T-helper 2 cell treated with Interferon-gamma antibody and Interleukin-4, amounts not matched to agents 5 μg/mL and 100 μg/mL, for 36 hours (primary cell): ENCODE data around the gene PDE6B.

Experiments used
- DNase-seq: peaks from one replicate; pipeline ENCODE4 v3.0.0; 2021; ENCODE audit warnings: low spot score
- H3K27ac Mint-ChIP-seq: one replicate; pipeline ENCODE4 v1.8.0; 2021; ENCODE audit warnings: mild to moderate bottlenecking, mixed read lengths
- H3K27me3 Mint-ChIP-seq: one replicate; pipeline ENCODE4 v1.8.0; 2021; ENCODE audit warnings: low read depth, mixed read lengths
- H3K36me3 Mint-ChIP-seq: one replicate; pipeline ENCODE4 v1.8.0; 2021; ENCODE audit warnings: low read depth, mixed read lengths
- H3K4me1 Mint-ChIP-seq: one replicate; pipeline ENCODE4 v1.8.0; 2021; ENCODE audit warnings: low read depth, mixed read lengths
- H3K4me3 Mint-ChIP-seq: one replicate; pipeline ENCODE4 v1.8.0; 2022; ENCODE audit warnings: mild to moderate bottlenecking, moderate library complexity, mixed read lengths
- H3K9me3 Mint-ChIP-seq: one replicate; pipeline ENCODE4 v1.8.0; 2021; ENCODE audit warnings: mixed read lengths

Gene PDE6B

DNA sequence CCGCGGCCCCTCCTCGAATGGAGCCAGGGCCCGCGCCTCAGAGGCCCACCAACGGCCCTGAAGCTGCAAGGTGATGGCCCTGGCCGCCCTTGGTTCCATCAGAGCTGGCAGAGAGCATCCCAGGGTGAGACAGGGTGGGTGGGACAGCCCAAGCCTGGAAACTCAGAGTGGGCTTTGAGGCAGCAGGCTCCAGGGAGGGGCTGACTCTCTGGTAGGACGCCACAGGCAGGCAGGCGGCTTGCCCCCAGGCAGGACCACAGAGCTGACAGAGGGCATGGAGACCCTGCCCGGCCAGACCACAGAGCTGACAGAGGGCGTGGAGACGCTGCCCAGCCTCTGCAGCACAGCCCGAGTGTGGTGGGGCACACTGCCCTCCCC lies 53.7 kb downstream of the PDE6B start:
- Mint-ChIP-seq H3K36me3 (no peaks in the 10 kb centered on the region), H3K9me3 (no peaks in the 10 kb centered on the region), H3K27me3 (no peaks in the 10 kb centered on the region), H3K27ac (no peak overlapping the region), H3K4me3 (no peak overlapping the region), H3K4me1 (peaks cover 3% of the 10 kb centered on the region)
- no peak for DNase-seq

DNA sequence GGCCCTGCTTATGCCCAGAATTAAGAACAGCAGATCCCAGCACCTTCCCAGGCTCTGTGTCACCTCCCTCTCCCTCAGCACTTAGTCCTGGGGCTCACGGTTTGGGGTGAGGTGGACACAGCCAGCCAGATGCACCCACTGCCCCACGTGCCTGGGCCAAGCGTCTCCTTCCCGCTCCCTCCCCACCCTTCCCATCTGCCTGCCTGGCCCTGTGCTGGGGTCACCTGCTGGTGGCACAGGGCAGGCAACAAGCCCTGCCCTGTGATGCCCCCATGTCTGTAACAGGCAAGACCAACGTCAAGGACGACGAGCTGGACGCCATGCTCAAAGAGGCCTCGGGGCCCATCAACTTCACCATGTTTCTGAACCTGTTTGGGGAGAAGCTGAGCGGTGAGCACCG lies 54.3 kb downstream of the PDE6B start:
- no peak for DNase-seq
- no peaks in the 10 kb centered on the region for H3K9me3 Mint-ChIP-seq
- H3K27ac Mint-ChIP-seq, result no peak overlapping the region
- H3K4me3 Mint-ChIP-seq, result no peak overlapping the region
- peaks cover 3% of the 10 kb centered on the region for H3K4me1 Mint-ChIP-seq
- no peaks in the 10 kb centered on the region for H3K36me3 Mint-ChIP-seq
- H3K27me3 Mint-ChIP-seq, result no peaks in the 10 kb centered on the region

DNA sequence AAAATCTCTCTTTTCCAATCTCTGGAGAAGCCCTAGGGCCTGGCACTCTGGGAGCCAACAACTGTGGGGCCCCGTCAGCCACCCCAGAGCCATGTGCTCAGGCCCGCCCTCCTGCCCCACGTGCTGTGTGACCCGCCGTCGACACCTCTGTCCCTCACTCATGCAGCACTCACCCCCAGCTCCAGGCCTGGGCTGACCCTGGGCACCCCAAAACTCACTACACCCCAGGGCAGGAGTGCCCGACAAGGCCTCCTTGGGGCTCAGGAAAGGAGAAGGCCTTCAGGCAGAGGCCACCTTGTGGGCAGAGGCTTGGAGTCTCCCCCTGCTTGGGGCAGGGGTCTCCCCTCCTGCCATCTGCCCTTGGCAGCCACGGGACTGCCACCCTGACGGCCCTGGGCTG lies 54.7 kb downstream of the PDE6B start:
- H3K4me3 Mint-ChIP-seq, result peak overlapping the region; percentile 7

DNA sequence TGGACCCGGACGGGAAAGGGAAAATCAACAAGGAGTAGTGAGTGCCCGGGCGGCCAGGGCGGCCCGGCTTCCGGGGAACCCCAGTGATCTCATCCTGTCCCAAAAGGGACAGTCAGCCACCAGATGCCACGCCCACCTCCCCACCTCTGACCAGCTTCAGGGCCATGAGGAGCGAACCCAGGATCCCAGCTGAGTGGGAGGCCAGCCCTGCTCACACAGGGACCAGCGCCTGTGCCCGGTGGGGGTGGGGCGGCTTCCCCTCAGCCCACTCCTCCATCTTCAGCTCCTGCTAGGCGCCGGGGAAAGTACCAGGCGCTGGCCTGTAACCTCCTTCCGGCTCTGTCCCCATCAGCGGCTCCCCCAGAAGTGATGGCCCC lies 55.2 kb downstream of the PDE6B start:
- Mint-ChIP-seq H3K36me3 (no peaks in the 10 kb centered on the region), H3K4me3 (peak overlapping the region; percentile 55), H3K27me3 (no peaks in the 10 kb centered on the region), H3K4me1 (no peaks in the 10 kb centered on the region), H3K9me3 (no peaks in the 10 kb centered on the region), H3K27ac (no peak overlapping the region)
- DNase-seq, result no peak

More for the DNA sequence above, 54.7 kb downstream of the PDE6B start:
- H3K36me3 Mint-ChIP-seq, result no peaks in the 10 kb centered on the region
- DNase-seq, result no peak
- peaks cover 3% of the 10 kb centered on the region for H3K4me1 Mint-ChIP-seq
- H3K27ac Mint-ChIP-seq, result no peak overlapping the region
- no peaks in the 10 kb centered on the region for H3K9me3 Mint-ChIP-seq
- H3K27me3 Mint-ChIP-seq, result no peaks in the 10 kb centered on the region

DNA sequence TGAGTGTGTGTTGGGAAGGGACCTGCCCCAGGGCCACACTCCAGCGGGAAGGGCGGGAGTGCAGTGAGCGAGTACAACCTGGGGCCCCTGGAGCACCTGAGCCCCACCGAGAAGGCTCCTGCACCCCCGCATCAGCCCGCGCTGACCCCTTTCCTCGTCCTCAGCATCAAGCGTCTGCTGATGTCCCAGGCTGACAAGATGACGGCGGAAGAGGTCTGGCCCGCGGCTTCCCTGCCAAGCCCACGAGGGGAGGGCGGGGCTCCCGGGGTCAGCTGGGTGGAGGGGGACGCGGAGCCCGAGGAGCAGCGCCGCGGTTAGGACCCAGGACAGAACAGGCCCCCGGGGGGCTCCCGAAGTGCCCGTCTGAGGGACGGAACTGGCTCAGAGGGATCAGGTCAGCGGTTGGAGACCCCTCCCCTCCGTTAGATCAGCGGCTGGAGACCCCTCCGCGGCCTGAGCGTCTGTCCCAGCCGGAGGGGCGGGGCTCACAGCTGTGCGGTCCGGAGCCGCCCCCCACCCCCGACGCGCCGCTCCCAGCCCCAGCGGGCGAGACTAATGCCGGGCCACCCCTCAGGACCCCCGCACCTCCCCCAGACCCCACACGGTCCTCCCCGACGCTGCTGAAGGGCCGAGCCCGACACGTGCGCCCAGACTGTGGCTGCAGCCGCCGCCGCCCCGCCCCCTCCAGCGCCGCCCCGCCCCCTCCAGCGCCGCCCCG lies 55.7 kb downstream of the PDE6B start:
- H3K4me3 Mint-ChIP-seq, result peak overlapping the region; percentile 55
- peak; percentile 46 for DNase-seq
- H3K36me3 Mint-ChIP-seq, result no peaks in the 10 kb centered on the region
- no peaks in the 10 kb centered on the region for H3K9me3 Mint-ChIP-seq
- no peaks in the 10 kb centered on the region for H3K4me1 Mint-ChIP-seq
- no peak overlapping the region for H3K27ac Mint-ChIP-seq
- H3K27me3 Mint-ChIP-seq, result no peaks in the 10 kb centered on the region

DNA sequence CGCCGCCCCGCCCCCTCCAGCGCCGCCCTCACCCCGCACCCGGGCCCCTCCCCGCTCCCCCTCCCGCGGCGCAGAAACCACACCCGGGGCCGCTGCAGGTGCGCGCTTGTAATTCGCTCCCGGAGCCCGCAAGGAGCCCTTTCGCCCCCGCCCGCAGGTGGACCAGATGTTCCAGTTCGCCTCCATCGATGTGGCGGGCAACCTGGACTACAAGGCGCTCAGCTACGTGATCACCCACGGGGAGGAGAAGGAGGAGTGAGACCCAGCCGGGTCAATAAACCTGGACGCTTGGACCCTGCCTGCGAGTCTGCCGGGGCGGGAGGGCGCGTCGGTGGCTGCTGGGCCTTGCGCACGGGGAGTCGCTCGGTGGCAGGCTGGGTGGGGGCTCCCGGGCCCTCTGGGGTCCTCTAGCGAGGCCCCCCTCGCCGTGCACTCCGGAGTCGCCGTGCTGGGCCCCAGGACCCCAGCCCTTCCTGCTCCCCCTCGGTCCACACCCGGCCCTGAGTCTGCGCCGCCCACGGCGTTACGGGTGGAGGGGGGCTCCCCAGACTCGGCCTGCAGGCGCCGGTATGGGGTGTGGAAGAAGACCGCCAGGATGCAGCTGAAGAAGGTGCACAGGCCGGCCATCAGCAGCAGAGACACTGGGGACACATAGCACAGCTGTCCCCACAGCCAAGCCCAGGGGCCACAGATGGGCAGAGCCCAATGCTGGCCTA lies 56.5 kb downstream of the PDE6B start:
- no peaks in the 10 kb centered on the region for H3K36me3 Mint-ChIP-seq
- no peaks in the 10 kb centered on the region for H3K27me3 Mint-ChIP-seq
- H3K9me3 Mint-ChIP-seq, result no peaks in the 10 kb centered on the region
- no peak overlapping the region for H3K27ac Mint-ChIP-seq
- no peak overlapping the region for H3K4me3 Mint-ChIP-seq
- no peak for DNase-seq
- no peaks in the 10 kb centered on the region for H3K4me1 Mint-ChIP-seq

DNA sequence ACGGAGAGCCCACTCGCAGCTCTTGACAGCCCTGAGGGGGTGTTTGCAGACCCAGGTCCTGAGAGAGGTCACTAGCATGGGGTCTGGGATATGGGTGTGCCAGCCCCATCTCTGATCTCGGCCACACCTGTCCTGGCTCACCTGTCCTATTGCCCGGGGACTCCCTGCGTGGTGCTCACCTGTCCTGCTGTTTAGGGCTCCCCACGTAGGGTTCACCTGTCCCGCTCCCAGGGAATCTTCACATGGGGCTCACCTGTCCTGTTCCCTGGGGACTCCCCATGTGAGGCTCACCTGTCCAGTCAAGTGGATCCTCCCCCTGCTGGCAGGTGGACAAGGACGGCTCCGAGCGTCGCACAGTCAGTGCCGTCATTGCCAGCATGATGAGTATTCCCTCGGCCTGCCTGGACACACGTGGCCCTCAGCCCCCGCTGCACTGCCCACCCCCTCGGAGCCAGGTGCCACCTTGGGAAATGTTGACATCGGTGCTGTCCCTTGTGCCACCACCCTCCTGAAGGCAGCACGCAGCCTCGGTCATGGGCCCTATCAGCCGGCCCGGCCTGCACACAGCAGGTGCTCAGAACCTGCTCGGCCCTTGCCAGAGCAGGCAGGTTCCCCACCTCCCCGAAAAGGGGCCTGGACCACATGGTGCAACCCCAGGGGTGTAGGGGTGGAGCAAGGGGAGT lies 57.3 kb downstream of the PDE6B start:
- Mint-ChIP-seq H3K27me3 (peaks cover under 1% of the 10 kb centered on the region), H3K4me3 (no peak overlapping the region), H3K9me3 (no peaks in the 10 kb centered on the region), H3K36me3 (no peaks in the 10 kb centered on the region), H3K4me1 (no peaks in the 10 kb centered on the region), H3K27ac (no peak overlapping the region)
- no peak for DNase-seq

DNA sequence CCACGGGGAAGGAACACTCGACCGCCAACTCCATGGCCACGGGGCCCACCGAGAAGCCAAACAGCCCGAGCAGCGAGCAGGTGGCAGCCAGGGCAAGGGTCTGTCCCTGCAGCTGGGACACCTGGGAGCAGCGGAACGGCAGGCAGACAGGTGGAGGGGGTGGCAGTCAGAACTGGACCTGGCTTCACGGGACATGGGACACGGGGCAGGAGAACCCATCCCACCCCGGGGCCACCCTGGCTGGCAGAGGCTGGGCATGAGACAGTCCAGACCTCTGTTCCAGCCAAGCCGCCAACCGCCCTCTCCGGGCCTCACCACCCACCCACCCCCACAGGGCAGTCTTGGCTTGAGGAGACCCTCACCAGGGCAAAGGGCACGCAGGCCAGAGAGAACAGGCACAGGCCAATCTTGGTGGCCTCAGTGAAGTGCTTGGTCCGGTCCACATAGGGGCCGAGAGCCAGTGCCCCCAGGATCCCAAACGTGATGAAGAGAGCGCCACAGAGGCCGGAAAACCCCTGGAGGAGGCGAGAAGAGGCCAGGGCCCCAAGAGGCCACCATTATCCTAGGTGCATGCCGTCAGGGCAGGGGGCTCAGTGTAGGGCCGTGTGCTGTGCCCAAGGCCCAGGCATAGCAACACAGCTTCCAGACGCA lies 58.0 kb downstream of the PDE6B start:
- no peak for DNase-seq
- Mint-ChIP-seq H3K4me1 (no peaks in the 10 kb centered on the region), H3K36me3 (no peaks in the 10 kb centered on the region), H3K27me3 (peaks cover 5% of the 10 kb centered on the region), H3K4me3 (no peak overlapping the region), H3K9me3 (no peaks in the 10 kb centered on the region), H3K27ac (no peak overlapping the region)

DNA sequence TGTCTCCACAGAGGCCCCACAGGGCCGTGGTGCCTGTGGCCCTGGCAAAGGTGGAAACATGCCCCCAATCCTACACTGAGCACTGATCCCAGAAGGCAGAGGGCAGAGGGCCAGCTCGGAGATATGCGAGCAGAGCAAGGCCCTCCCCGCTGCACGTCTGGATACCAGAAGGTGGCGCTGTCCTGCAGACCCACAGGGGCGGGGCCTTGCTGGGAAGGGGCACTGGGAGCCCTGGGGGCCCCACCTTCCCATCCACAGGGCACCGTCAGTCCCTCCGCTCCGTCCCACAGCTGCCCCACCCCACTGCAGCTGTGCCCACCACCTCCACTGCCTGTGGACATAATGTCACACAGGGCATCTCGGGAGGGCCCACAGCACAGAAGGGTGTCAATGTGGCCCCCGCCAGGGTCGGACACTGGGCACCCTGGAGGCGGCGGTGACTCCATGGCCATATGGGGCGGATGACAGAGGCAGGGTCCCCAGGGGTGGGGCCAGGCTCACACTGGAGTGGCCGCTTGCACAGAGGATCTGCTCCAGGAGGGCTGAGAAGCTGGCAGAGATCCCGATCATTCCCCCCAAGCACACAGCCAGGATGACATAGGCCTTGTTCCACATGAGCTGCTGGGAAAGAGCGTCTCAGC lies 58.7 kb downstream of the PDE6B start:
- H3K36me3 Mint-ChIP-seq, result no peaks in the 10 kb centered on the region
- DNase-seq, result no peak
- H3K27me3 Mint-ChIP-seq, result peaks cover 5% of the 10 kb centered on the region
- H3K4me1 Mint-ChIP-seq, result no peaks in the 10 kb centered on the region
- H3K4me3 Mint-ChIP-seq, result no peak overlapping the region
- H3K27ac Mint-ChIP-seq, result no peak overlapping the region
- no peaks in the 10 kb centered on the region for H3K9me3 Mint-ChIP-seq

DNA sequence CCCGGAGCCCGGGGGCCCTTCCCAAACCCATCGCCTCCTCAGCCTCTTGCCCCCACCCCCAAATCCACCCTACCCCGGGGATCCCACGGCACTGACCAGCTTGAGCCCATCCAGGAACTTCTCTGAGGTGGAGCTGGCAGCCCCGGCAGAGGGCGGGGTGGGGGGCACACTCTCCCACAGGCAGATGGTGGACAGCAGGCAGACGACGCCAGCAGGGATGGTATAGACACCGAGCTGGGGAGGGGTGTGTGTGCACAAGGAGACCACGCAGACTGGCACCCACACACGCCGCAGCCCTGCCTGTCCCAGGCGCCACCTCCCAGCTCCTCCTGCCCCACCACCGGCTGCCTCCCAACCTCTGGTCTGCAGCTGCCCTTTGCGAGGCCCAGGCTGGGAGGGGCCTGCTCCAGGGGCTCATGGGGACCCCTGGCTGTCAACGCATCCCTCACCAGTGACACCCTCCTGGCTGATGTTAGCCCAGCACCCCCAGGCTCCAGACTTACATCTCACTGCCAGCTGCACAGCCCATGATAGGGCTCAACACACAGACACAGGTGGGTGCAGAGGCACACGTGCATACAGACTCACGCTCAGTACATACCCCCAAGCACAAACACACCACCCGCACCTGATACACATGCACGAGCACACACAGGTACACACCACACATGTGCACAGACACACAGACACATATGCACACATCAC lies 59.4 kb downstream of the PDE6B start:
- Mint-ChIP-seq H3K4me1 (no peaks in the 10 kb centered on the region), H3K27me3 (peaks cover 5% of the 10 kb centered on the region), H3K4me3 (no peak overlapping the region), H3K9me3 (no peaks in the 10 kb centered on the region), H3K27ac (no peak overlapping the region), H3K36me3 (no peaks in the 10 kb centered on the region)
- DNase-seq, result no peak

DNA sequence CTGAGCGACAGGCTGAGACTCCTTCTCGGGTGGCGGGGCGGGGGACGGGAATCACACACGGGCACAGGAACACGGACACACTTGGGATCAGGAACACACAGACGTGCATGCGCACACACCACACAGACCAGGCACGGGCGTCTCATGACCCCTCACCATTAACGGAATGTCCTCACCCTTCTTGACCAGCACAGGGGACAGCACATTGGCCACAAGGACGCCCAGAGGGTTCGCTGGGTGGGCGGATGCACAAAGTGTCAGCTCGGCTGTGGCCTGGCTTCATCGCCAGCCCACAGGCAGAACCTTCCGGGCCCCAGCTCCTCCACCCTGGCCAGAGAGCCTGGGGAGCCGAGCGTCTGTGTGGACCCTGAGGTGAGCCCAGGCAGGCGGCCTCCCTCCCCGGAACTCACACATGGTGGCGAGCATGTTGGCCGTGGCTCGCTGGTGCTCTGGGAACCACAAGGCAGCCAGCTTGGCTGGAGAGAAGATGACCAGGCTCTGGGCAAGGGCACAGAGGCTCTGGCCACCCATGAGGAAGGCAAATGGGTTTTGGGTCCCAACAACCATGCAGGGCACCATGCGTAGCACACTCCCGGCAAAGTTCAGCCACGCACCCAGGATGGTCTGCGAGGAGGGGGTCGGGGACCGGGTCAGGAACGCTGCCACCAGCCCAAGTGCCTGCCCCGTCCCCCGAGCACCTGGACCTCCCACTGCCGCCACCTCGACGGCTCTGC lies 60.5 kb downstream of the PDE6B start:
- no peaks in the 10 kb centered on the region for H3K9me3 Mint-ChIP-seq
- no peak overlapping the region for H3K27ac Mint-ChIP-seq
- DNase-seq, result no peak

DNA sequence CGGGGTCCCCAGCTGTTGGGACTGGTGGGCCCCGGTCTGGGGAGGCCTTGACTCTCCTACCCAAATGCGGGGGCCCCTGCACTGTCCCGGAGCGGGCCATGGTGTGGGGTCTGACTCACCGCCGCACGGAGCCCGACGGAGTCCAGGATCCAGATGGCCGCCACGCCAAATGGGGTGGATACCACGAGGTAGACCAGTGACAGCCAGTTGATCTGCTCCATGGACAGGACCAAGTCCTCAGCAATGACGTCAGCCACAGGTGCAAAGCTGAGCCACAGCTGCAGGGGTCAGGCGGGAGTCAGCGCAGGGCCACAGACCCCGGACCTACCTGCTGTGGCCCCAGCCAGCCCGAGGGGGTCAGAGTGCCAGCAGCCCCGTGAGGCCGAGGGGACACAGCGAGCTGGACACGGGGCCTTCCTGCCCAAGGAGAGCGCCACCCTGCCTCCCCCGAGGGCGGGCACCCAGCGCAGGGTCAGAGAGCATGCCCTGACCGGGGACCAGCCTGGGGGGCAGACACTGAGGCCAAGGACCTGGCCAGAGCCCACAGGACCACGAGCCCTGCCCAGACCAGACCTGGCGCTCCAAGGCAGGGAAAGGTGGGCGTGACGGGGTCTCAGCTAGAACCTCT lies 61.2 kb downstream of the PDE6B start:
- Mint-ChIP-seq H3K27ac (no peak overlapping the region), H3K36me3 (no peaks in the 10 kb centered on the region), H3K4me1 (no peaks in the 10 kb centered on the region), H3K27me3 (peaks cover 16% of the 10 kb centered on the region), H3K4me3 (no peak overlapping the region), H3K9me3 (no peaks in the 10 kb centered on the region)
- DNase-seq, result no peak

More for the DNA sequence above, 60.5 kb downstream of the PDE6B start:
- no peaks in the 10 kb centered on the region for H3K4me1 Mint-ChIP-seq
- H3K36me3 Mint-ChIP-seq, result no peaks in the 10 kb centered on the region
- no peak overlapping the region for H3K4me3 Mint-ChIP-seq
- H3K27me3 Mint-ChIP-seq, result peaks cover 15% of the 10 kb centered on the region
